H7 (cell line): ENCODE data around the gene CEL. TPM values are rescaled to one million over a fixed set of nuclear protein-coding genes. Genes with fewer than 3 reads are reported as not detected.
"Not testable (repeated sequence)": the region's sequence is repeated elsewhere in the genome, so short reads cannot be mapped to it uniquely, and the experiment has no call there.

ENCODE experiments used
- DNase-seq: peaks from one replicate; pipeline ENCODE4 v3.0.0; 2012
- H3K27me3 ChIP-seq: 2 replicates; pipeline ENCODE4 v1.6.0; 2011; ENCODE audit warnings: mild to moderate bottlenecking, low read length; ENCODE audit not compliant: control insufficient read depth, insufficient read depth
- H3K36me3 ChIP-seq: replicated peaks from 2 replicates; pipeline ENCODE4 v1.5.1; 2011; ENCODE audit warnings: low read length; ENCODE audit not compliant: control insufficient read depth, insufficient read depth
- H3K4me3 ChIP-seq: 2 replicates; pipeline ENCODE4 v1.5.1; 2011; ENCODE audit warnings: low read depth, mild to moderate bottlenecking, control low read depth, low read length, moderate library complexity; ENCODE audit not compliant: insufficient read depth
- total RNA-seq: library from RNA; depleted of rRNA; stranded (reverse); fragments of >200 nt; shearing (Covaris generic); gene quantifications from 2 replicates; pipeline ENCODE4 v1.2.3, GENCODE V29; 2014; rRNA removed

CEL gene
- 0.87 and 1.7 TPM in 2 replicates for total RNA-seq

DNA sequence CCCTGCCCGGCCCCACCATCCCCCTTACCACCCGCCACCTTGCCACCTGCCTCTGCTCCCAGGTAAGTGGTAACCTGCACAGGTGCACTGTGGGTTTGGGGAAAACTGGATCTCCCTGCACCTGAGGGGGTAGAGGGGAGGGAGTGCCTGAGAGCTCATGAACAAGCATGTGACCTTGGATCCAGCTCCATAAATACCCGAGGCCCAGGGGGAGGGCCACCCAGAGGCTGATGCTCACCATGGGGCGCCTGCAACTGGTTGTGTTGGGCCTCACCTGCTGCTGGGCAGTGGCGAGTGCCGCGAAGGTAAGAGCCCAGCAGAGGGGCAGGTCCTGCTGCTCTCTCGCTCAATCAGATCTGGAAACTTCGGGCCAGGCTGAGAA lies at the start of gene CEL:
Gene CEL (plus strand): TSS at position 218 of the 382 bp plus-strand sequence. CDS start 22 bp downstream, at position 240.
- H3K27me3 ChIP-seq, H3K36me3 ChIP-seq, DNase-seq, H3K4me3 ChIP-seq: not testable (repeated sequence)

DNA sequence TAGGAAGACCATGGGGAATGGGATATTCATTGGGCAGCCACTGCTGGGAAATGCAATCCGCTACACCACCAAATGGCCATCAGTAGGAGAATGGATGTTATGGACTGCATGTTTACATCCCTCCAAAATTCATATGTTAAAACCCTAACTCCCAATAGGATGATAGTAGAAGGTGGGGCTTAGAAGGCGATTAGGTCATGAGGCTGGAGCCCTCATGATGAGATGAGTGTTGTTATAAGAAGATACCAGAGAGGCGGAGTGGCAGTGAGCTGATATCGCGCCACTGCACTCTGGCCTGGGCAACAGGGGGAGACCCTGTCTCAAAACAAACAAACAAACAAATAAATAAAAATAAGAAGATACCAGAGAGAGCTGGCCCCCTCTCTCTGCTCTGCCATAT lies 47.1 kb upstream of the CEL start:
- DNase-seq: no peak
- no peaks in the 10 kb centered on the region; the same call in 1 of the 2 replicates for H3K27me3 ChIP-seq
- H3K36me3 ChIP-seq: no peaks in the 10 kb centered on the region
- H3K4me3 ChIP-seq: no peak overlapping the region

DNA sequence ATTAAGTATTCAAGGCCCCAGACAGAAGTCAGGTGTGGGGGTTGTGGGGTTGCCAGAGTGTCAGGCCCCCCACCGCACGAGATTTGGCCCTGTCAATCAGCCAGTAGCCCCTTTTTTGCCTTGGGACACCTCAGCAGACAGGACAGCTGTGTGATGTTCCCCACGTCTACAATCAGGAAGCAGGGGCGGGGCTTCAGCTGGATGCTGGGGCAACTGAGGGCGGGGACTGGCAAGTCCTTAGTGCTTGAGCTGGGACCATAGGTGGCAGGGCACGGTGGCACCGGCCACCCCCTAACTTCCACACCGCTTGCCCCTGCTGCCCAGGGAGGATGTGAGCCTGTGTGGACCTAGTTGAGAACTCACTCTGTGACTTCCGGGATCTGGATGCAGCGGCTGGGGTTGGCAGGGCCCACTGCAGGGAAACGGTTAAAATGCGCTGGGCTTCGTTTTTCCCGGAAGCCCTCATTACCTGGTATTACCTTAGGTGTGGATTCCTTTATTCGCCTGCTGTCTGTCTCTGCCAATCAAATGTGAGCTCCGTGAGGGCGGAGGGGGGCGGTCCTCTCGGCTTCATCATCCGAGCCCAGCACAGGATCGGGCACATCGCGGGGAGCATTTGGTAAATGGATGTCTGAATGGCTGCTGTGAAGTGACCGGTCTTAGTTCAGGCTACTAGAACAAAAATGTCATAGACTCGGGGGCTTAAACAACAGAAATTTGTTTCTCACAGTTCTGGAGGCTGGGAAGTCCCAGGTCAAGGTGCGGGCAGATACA lies 38.5 kb upstream of the CEL start:
- 0 out of 2 replicates have a peak, but pooled peaks cover 1% of the 10 kb centered on the region for H3K27me3 ChIP-seq
- H3K36me3 ChIP-seq: no peaks in the 10 kb centered on the region
- H3K4me3 ChIP-seq: no peak overlapping the region
- peak; percentile 44 for DNase-seq

DNA sequence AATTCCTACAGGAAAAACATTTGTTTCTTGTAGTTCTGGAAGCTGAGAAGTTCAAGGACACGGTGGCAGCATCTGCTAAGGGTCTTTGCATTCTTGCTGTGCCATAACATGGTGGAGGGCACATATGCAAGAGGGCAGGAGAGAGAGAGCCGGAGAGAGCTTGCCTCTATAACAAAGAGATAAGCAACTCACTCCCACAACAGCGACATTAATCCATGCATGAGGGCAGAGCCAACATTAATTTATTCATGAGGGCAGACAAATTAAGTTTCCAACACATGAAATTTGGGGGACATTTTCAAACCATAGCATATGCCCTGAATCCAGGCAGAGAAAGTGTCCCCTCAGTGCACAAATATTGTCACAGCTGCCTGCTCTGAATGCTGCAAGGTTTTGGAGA lies 35.4 kb upstream of the CEL start:
- Histone ChIP-seq H3K36me3 (no peaks in the 10 kb centered on the region), H3K4me3 (no peak overlapping the region), H3K27me3 (0 out of 2 replicates have a peak, but pooled peaks cover 1% of the 10 kb centered on the region)
- no peak for DNase-seq

DNA sequence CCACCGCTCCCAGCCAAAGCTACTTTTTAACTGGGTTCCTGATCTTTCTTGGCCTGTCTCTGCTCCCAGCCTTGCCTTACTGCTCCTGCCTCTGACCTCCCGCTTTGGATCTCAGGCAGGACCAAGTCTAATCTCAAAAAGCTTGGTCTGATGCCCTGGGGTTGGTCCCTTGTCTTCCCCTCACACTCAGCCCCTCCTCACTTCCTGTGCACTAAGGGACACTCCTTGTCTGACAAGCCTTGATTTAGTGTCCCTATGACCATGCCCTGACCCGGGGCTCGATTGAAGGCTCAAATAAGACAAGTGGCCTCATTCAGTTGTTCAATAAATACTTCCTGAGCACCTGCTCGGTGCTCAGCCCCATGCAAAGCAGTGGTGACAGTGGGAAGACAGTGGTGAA lies 34.6 kb upstream of the CEL start:
- H3K36me3 ChIP-seq: no peaks in the 10 kb centered on the region
- no peak for DNase-seq
- no peak overlapping the region for H3K4me3 ChIP-seq
- H3K27me3 ChIP-seq: 0 out of 2 replicates have a peak, but pooled peaks cover 1% of the 10 kb centered on the region

DNA sequence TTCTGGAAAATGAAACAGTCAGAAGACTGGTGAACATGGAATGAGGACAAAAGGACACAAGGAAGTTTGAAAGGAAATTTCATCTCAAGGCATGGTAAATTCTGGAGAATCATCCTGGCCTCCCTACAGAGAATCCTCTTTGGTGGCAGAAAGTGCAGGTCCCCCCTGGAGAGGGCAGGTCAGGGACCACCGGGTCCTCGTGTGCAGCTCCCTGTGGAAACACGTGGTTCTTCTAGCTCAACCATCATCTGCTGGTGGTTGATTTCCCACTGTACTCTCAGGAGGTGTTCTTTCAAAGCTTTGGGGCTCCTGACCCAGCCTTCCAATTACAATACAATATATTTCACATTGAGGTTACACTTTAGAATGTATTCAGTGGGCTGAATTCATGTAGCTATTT lies 33.6 kb upstream of the CEL start:
- H3K36me3 ChIP-seq: no peaks in the 10 kb centered on the region; the same call in 1 of the 2 replicates
- H3K4me3 ChIP-seq: no peak overlapping the region
- 0 out of 2 replicates have a peak, but pooled peaks cover 1% of the 10 kb centered on the region for H3K27me3 ChIP-seq

DNA sequence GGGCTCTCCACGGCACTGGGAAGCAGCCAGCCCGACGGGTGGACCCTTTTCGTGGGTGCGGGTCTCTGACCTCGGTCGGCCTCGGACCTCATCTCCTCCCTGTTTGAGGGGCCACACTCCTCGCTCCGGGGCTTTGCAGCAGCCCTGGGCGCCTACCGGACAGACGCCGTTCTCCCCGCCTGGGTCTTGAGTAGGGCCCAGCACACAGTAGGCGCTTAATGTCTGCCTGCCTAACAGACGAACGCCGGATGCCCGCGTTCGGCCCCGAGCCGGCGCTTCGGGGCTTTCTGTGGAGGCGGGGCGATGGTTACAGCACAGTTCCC lies 31.8 kb upstream of the CEL start:
- DNase-seq: no peak
- Histone ChIP-seq H3K4me3 (peak overlapping the region; percentile 82), H3K36me3 (no peaks in the 10 kb centered on the region; the same call in 1 of the 2 replicates), H3K27me3 (0 out of 2 replicates have a peak, but pooled peaks cover 1% of the 10 kb centered on the region)

More for the DNA sequence above, 33.6 kb upstream of the CEL start:
- no peak for DNase-seq

DNA sequence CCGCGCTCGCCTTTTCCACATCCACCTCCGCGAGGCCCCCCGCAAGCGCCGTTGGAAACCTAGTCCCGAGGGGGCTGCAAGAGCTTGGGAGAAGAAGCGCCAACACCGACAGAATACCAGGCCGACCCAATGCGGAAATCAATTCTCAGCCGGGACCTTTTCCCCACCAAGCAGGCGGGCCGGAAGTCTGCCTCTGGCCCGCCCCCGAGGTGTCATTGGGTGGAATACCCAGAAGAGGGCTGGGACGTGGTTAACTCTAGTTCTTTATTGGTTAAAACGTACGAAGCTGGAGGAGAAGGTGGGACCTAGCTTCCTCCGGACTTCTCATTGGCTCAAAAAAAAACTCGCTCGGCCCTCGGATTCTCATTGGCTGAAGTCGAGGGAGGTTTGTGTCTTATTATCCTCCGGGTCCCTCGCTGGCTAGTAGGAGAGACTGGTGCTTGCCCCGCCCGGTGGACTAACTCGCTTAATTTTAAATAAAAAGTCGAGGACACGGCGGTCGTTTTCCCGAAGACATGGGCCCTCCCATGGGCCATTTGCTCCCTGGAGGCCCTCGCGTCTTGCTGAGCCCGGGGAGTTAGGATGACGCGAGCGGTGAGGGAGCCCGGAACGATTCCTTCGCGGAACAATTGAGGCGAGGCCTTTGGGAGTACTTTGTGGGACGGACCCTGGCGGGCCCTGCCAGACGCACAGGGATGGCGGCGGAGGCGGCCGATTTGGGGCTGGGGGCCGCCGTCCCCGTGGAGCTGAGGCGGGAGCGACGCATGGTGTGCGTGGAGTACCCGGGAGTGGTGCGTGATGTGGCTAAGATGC lies 31.3 kb upstream of the CEL start, which contains the start of gene GTF3C5:
Gene GTF3C5 (plus strand): TSS at position 681 of the 813 bp plus-strand sequence. CDS start 15 bp downstream, at position 696.
- Histone ChIP-seq H3K27me3 (0 out of 2 replicates have a peak, but pooled peaks cover 1% of the 10 kb centered on the region), H3K36me3 (no peaks in the 10 kb centered on the region; the same call in 1 of the 2 replicates), H3K4me3 (peak within 1 kb of the TSS; percentile 82)
- peak; percentile 99 for DNase-seq

DNA sequence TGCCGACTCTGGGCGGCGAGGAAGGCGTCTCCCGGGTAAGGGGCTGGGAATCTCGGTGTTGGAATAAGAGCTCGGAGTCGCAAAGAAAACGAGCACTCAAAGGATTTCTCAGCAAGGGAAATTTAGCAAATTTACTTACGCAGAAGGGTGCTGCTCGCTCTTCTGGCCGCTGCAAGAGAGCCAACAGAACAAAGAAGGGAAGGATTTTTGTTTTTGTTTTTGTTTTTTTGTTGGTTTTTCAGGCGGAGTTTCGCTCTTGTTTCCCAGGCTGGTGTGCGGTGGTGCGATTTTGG lies 30.7 kb upstream of the CEL start:
- DNase-seq: no peak

DNA sequence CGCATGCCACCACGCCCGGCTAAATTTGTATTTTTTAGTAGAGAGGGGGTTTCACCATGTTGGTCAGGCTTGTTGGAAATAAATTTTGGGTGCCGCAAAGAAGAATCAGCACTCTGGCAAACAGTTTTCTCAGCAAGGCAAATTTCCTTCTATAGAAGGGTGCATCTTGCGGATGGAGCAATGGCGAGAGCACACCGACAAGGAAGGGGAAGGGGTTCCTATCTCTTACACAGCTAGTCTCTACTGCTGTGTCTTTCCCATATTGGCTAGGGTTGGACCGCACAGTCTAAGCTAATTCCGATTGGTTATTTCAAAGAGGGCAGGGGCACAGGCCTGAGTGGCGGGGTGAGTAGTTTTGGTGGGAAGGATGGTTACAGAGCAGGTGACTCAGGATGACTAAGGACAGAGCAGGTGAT lies 30.3 kb upstream of the CEL start:
- peak overlapping the region; percentile 82 for H3K4me3 ChIP-seq
- DNase-seq: no peak

More for the DNA sequence above, 30.7 kb upstream of the CEL start:
- Histone ChIP-seq H3K27me3 (0 out of 2 replicates have a peak, but pooled peaks cover 1% of the 10 kb centered on the region), H3K36me3 (no peaks in the 10 kb centered on the region; the same call in 1 of the 2 replicates), H3K4me3 (peak overlapping the region; percentile 82)

DNA sequence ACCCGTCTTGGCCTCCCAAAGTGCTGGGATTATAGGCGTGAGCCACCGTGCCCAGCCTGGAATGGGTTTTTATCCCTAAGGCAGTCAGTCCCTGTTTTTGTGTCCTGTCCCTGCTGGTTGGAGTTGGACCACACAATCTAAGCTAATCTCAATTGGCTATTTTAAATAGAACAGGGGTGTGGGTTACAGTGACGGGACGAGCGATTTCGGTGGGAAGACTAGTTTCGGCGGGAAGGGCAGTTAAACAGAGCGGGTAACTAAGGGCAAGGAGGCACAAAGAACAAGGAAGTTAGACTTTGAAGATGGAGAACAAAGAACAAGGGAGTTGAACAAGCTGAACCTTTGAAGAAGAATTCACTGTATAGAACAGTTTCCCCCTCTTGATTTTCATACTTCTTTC lies 29.6 kb upstream of the CEL start:
- no peak overlapping the region for H3K4me3 ChIP-seq
- no peaks in the 10 kb centered on the region; the same call in 1 of the 2 replicates for H3K36me3 ChIP-seq
- H3K27me3 ChIP-seq: no peaks in the 10 kb centered on the region
- DNase-seq: no peak

More for the DNA sequence above, 30.3 kb upstream of the CEL start:
- 0 out of 2 replicates have a peak, but pooled peaks cover under 1% of the 10 kb centered on the region for H3K27me3 ChIP-seq
- no peaks in the 10 kb centered on the region; the same call in 1 of the 2 replicates for H3K36me3 ChIP-seq

DNA sequence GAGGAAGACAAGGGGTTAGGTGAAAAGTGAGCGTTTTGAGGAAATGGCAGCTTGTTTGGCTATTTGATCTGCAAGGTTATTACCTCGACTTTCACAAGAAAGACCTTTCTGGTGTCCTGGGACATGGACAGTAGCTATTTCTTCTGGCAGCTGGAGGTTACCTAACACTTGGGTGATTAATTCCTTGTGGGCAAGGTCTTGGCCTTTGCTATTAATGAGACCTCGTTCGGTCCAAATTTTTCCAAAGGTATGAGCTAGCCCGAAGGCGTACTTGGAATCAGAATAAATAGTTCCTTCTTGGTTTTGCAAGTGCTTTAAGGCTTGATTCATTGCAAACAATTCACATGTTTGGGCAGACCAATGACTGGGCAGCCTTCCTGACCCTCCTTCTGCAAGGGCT lies 26.1 kb upstream of the CEL start:
- H3K27me3 ChIP-seq: no peaks in the 10 kb centered on the region
- no peak for DNase-seq
- H3K4me3 ChIP-seq: no peak overlapping the region
- no peaks in the 10 kb centered on the region; the same call in 1 of the 2 replicates for H3K36me3 ChIP-seq

DNA sequence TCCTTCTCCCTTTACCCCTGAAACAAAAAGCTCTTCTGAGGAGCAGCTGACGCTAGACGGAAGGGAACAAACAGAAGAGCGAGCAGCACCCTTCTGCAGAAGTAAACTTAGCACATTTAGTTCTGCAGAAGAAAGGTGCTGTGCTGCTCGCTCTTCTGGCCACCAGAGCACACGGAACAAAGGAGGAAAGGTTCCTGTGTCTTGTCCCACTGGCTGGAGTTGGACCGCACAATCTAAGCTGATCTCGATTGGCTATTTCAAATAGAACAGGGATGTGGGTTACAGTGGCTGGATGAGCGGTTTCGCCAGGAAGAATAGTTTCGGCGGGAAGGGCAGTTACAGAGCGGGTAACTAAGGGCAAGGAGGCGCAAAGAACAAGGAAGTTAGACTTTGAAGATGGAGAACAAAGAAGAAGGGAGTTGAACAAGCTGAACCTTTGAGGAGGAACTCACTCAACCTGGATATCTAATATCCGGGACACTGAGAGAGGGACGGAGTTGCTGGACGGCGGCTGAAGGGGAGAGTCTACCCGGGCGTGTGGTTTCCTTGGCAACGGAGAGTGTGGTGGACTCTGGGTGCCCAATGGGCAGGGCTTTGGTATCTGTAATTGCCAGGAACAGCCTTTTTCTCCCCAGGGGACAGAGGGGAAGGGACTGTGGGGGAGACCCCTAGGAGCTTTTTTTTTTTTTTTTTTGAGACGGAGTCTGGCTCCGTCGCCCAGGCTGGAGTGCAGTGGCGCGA lies 23.8 kb upstream of the CEL start:
- H3K27me3 ChIP-seq: no peaks in the 10 kb centered on the region
- no peak overlapping the region for H3K4me3 ChIP-seq
- DNase-seq: no peak
- peaks cover 9% of the 10 kb centered on the region for H3K36me3 ChIP-seq

DNA sequence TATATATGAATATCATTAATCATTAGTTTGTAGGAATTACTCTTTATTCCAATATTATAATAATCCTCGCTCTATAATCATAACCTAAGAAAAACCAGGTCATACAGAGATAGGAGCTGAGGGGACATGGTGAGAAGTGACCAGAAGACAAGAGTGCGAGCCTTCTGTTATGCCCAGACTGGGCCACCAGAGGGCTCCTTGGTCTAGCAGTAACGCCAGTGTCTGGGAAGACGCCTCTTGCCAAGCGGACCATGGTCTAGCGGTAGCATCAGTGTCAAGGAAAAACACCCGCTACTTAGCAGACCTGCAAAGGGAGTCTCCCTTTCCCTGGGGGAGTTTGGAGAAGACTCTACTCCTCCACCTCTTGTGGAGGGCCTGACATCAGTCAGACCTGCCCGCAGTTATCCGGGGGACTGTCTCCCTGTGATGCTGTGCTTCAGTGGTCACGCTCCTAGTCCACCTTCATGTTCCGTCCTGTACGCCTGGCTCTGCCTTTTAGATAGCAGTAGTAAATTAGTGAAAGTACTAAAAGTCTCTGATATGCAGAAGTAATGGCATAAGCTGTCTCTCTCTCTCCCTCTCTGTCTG lies 20.8 kb upstream of the CEL start:
- not testable (repeated sequence) for DNase-seq, H3K27me3 ChIP-seq, H3K4me3 ChIP-seq
- H3K36me3 ChIP-seq: peaks cover 23% of the 10 kb centered on the region
